MM.1S (cell line): ENCODE data around the gene TCN2.

Source experiments
- EZH2phosphoT487 ChIP-seq: fragments of 300-600 bp; sonication (generic); IDR thresholded peaks from 2 replicates; pipeline ENCODE4 v1.6.1; 2018; ENCODE audit warnings: antibody characterized with exemption, low read length
- TF ChIP-seq, protein P1 (sequence below): fragments of 300-600 bp; sonication (generic); IDR thresholded peaks from 2 replicates; pipeline ENCODE4 v1.5.1; 2016; ENCODE audit warnings: antibody characterized with exemption, low read length, mixed read lengths

- no peak for TF ChIP-seq EZH2phosphoT487
- TF ChIP-seq, protein P1, sequence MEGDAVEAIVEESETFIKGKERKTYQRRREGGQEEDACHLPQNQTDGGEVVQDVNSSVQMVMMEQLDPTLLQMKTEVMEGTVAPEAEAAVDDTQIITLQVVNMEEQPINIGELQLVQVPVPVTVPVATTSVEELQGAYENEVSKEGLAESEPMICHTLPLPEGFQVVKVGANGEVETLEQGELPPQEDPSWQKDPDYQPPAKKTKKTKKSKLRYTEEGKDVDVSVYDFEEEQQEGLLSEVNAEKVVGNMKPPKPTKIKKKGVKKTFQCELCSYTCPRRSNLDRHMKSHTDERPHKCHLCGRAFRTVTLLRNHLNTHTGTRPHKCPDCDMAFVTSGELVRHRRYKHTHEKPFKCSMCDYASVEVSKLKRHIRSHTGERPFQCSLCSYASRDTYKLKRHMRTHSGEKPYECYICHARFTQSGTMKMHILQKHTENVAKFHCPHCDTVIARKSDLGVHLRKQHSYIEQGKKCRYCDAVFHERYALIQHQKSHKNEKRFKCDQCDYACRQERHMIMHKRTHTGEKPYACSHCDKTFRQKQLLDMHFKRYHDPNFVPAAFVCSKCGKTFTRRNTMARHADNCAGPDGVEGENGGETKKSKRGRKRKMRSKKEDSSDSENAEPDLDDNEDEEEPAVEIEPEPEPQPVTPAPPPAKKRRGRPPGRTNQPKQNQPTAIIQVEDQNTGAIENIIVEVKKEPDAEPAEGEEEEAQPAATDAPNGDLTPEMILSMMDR, result no peak
Measured at GRCh38 chr22:30665786-30666185, 58.8 kb downstream of the TCN2 start.
